GM23338 (cell line): ENCODE measurements around the gene RPN1. TPM values are rescaled to one million over a fixed set of nuclear protein-coding genes. Genes with fewer than 3 reads are reported as not detected.
"Not testable (repeated sequence)": the region's sequence is repeated elsewhere in the genome, so short reads cannot be mapped to it uniquely, and the experiment has no call there.

Source experiments
- ATAC-seq: fragments of 200-7000 bp; cut with Tn5 transposase; 3 replicates; pipeline ENCODE4 v1.9.1; 2020
- DNase-seq: peaks from one replicate; pipeline ENCODE4 v3.0.0-alpha.2; 2015; ENCODE audit warnings: low spot score
- H2AFZ ChIP-seq: fragments of 200-600 bp; sonication (generic); 2 replicates; pipeline ENCODE4 v1.8.0; 2016; ENCODE audit warnings: antibody characterized with exemption, mild to moderate bottlenecking, moderate library complexity
- H3F3A ChIP-seq: fragments of 200-600 bp; sonication (generic); replicated peaks from 2 replicates; pipeline ENCODE4 v1.8.0; 2017; ENCODE audit warnings: antibody characterized with exemption, mixed run types, low read depth
- H3K27ac ChIP-seq: fragments of 200-600 bp; sonication (generic); 2 replicates; pipeline ENCODE4 v1.6.1; 2016; ENCODE audit warnings: low read depth
- H3K27me3 ChIP-seq: fragments of 200-600 bp; sonication (generic); 2 replicates; pipeline ENCODE4 v1.8.0; 2016; ENCODE audit warnings: mild to moderate bottlenecking, mixed run types, moderate library complexity; ENCODE audit not compliant: insufficient read depth
- H3K36me3 ChIP-seq: fragments of 200-600 bp; sonication (generic); 2 replicates; pipeline ENCODE4 v1.8.0; 2016; ENCODE audit warnings: mild to moderate bottlenecking; ENCODE audit not compliant: insufficient read depth
- H3K4me1 ChIP-seq: fragments of 200-600 bp; sonication (generic); 2 replicates; pipeline ENCODE4 v1.8.0; 2016; ENCODE audit warnings: mild to moderate bottlenecking, moderate library complexity; ENCODE audit not compliant: insufficient read depth
- H3K4me2 ChIP-seq: fragments of 200-600 bp; sonication (generic); 2 replicates; pipeline ENCODE4 v1.7.1; 2017; ENCODE audit warnings: mixed run types
- H3K4me3 ChIP-seq: fragments of 200-600 bp; sonication (generic); 2 replicates; pipeline ENCODE4 v1.6.1; 2016; ENCODE audit warnings: mixed run types
- H3K79me2 ChIP-seq: fragments of 200-600 bp; sonication (generic); replicated peaks from 2 replicates; pipeline ENCODE4 v1.8.0; 2017; ENCODE audit warnings: mild to moderate bottlenecking; ENCODE audit not compliant: insufficient read depth
- H3K9me2 ChIP-seq: fragments of 200-600 bp; sonication (generic); 2 replicates; pipeline ENCODE4 v1.8.0; 2017; ENCODE audit not compliant: insufficient read depth
- H4K20me1 ChIP-seq: fragments of 200-600 bp; sonication (generic); replicated peaks from 2 replicates; pipeline ENCODE4 v1.8.0; 2017; ENCODE audit warnings: mild to moderate bottlenecking; ENCODE audit not compliant: insufficient read depth
- H3K27ac Mint-ChIP-seq: 2 replicates; pipeline ENCODE4 v1.8.0; 2020; ENCODE audit warnings: inconsistent platforms, mild to moderate bottlenecking, moderate library complexity, mixed read lengths
- H3K27me3 Mint-ChIP-seq: 3 replicates; pipeline ENCODE4 v1.8.0; 2022; ENCODE audit warnings: low read depth, mild to moderate bottlenecking, moderate library complexity, mixed read lengths, inconsistent platforms; ENCODE audit not compliant: insufficient read depth, poor library complexity
- H3K36me3 Mint-ChIP-seq: 3 replicates; pipeline ENCODE4 v1.8.0; 2021; ENCODE audit warnings: low read depth, mild to moderate bottlenecking, inconsistent platforms, moderate library complexity, mixed read lengths
- H3K4me1 Mint-ChIP-seq: 3 replicates; pipeline ENCODE4 v1.8.0; 2020; ENCODE audit warnings: mild to moderate bottlenecking, inconsistent platforms, mixed read lengths
- H3K4me3 Mint-ChIP-seq: 3 replicates; pipeline ENCODE4 v1.8.0; 2021; ENCODE audit warnings: moderate library complexity, mild to moderate bottlenecking, inconsistent platforms, mixed read lengths
- H3K9me3 Mint-ChIP-seq: 3 replicates; pipeline ENCODE4 v1.8.0; 2020; ENCODE audit warnings: moderate library complexity, mild to moderate bottlenecking, inconsistent platforms, mixed read lengths
- CTCF ChIP-seq, 2 experiments: fragments of 200-600 bp in 1 of 2; sonication (generic) in 1 of 2; conservative IDR thresholded peaks; 2 replicates each; pipeline versions ENCODE4 v1.5.1 to v1.6.1; 2016 to 2017; ENCODE audit warnings: antibody characterized with exemption in 2 of 2, low read depth in 2 of 2, mild to moderate bottlenecking in 2 of 2, moderate library complexity in 1 of 2
- POLR2AphosphoS5 ChIP-seq: IDR thresholded peaks from 2 replicates; pipeline ENCODE4 v1.6.1; 2016; ENCODE audit warnings: antibody characterized with exemption, low read depth
- ZNF462 ChIP-seq: fragments of 250-450 bp; sonication (Bioruptor Pico); IDR thresholded peaks from 2 replicates; pipeline ENCODE4 v1.5.0; 2020; ENCODE audit warnings: mild to moderate bottlenecking, moderate library complexity
- polyA plus RNA-seq: library from polyadenylated mRNA; unstranded; fragments of >200 nt; fragmentation: Nextera tagmentation; extraction: Ambion mirVana; gene quantifications from 2 replicates; pipeline ENCODE4 v1.2.1, GENCODE V29; 2016
- total RNA-seq: library from RNA; depleted of rRNA; stranded (reverse); fragments of >200 nt; shearing (Covaris generic); gene quantifications from 2 replicates; pipeline ENCODE4 v1.2.3, GENCODE V29; 2014

The RPN1 gene
- total and polyA plus RNA-seq, 2 experiments from 2014 or later, result 111 to 231 TPM

- TF ChIP-seq CTCF (conservative IDR thresholded peaks at IDR 0.05; ENCODE audit: low read depth in 2 of 2) (no peak), ZNF462 (CRISPR knock-in tag) (no peak), POLR2AphosphoS5 (no peak)
Observed at GRCh38 chr3:128655531-128655930, 4.9 kb upstream of the RPN1 start (continued).

- not testable (repeated sequence) for H3K36me3 Mint-ChIP-seq, H3K4me3 ChIP-seq, H3K27ac Mint-ChIP-seq, H3K27me3 Mint-ChIP-seq, H3K27ac ChIP-seq, H4K20me1 ChIP-seq, H3K36me3 ChIP-seq, H3K27me3 ChIP-seq, ATAC-seq, H3K4me1 ChIP-seq, H3K4me2 ChIP-seq, H3K9me2 ChIP-seq, H3K9me3 Mint-ChIP-seq, H3K4me1 Mint-ChIP-seq, H3F3A ChIP-seq
- peak; percentile 23 for DNase-seq
- Histone ChIP-seq H3K79me2 (peaks cover 14% of the 10 kb centered on the region), H2AFZ (peak overlapping the region; percentile 83)
- H3K4me3 Mint-ChIP-seq, result peak overlapping the region; percentile 37; the same call in 1 of the 3 replicates
Observed at GRCh38 chr3:128653993-128654805, 3.6 kb upstream of the RPN1 start.
